H9 (cell line): Measurements from ENCODE around the gene SMARCA2. TPM values are rescaled to one million over a fixed set of nuclear protein-coding genes. Genes with fewer than 3 reads are reported as not detected.

Source experiments
- DNase-seq: peaks from one replicate; pipeline ENCODE4 v3.0.0-alpha.2; 2017
- H2AFZ ChIP-seq: one replicate; pipeline ENCODE4 v1.6.1; 2013; ENCODE audit warnings: mild to moderate bottlenecking, low read length, control low read depth, moderate library complexity
- H2AK5ac ChIP-seq: 2 replicates; pipeline ENCODE4 v1.6.1; 2013; ENCODE audit warnings: low read length, control low read depth, mixed read lengths; ENCODE audit not compliant: insufficient read length
- H2BK120ac ChIP-seq: one replicate; pipeline ENCODE4 v1.6.1; 2013; ENCODE audit warnings: low read depth, mild to moderate bottlenecking, low read length, control low read depth, inconsistent platforms; ENCODE audit not compliant: poor library complexity, severe bottlenecking
- H2BK12ac ChIP-seq: 2 replicates; pipeline ENCODE4 v1.6.1; 2013; ENCODE audit warnings: low read length, control low read depth, mixed read lengths, low read depth; ENCODE audit not compliant: insufficient read length
- H2BK15ac ChIP-seq: 2 replicates; pipeline ENCODE4 v1.6.1; 2013; ENCODE audit warnings: low read depth, low read length, control low read depth
- H2BK20ac ChIP-seq: one replicate; pipeline ENCODE4 v1.6.1; 2013; ENCODE audit warnings: low read depth, mild to moderate bottlenecking, low read length, control low read depth, inconsistent platforms; ENCODE audit not compliant: poor library complexity, severe bottlenecking
- H2BK5ac ChIP-seq: 2 replicates; pipeline ENCODE4 v1.6.1; 2013; ENCODE audit warnings: low read length, control low read depth, mixed read lengths; ENCODE audit not compliant: insufficient read length
- H3K14ac ChIP-seq: 2 replicates; pipeline ENCODE4 v1.6.1; 2013; ENCODE audit warnings: low read length, control low read depth; ENCODE audit not compliant: insufficient read depth
- H3K18ac ChIP-seq: 2 replicates; pipeline ENCODE4 v1.6.1; 2013; ENCODE audit warnings: low read depth, mild to moderate bottlenecking, mixed read lengths, low read length, control low read depth; ENCODE audit not compliant: insufficient read length
- H3K23ac ChIP-seq: 2 replicates; pipeline ENCODE4 v1.6.1; 2013; ENCODE audit warnings: low read length, control low read depth, mixed read lengths, low read depth; ENCODE audit not compliant: insufficient read length
- H3K23me2 ChIP-seq: 2 replicates; pipeline ENCODE4 v1.6.1; 2013; ENCODE audit warnings: low read depth, mild to moderate bottlenecking, mixed read lengths, low read length, control low read depth; ENCODE audit not compliant: insufficient read length, poor library complexity, severe bottlenecking
- H3K27ac ChIP-seq: 2 replicates; pipeline ENCODE4 v1.5.1; 2013; ENCODE audit warnings: low read length, control low read depth, mixed read lengths, low read depth; ENCODE audit not compliant: insufficient read length
- H3K27me3 ChIP-seq: 2 replicates; pipeline ENCODE4 v1.6.1; 2013; ENCODE audit warnings: low read length, control low read depth, inconsistent platforms; ENCODE audit not compliant: insufficient read depth
- H3K4ac ChIP-seq: 2 replicates; pipeline ENCODE4 v1.6.1; 2013; ENCODE audit warnings: low read depth, mild to moderate bottlenecking, control low read depth, inconsistent platforms, low read length, moderate library complexity
- H3K4me1 ChIP-seq: 2 replicates; pipeline ENCODE4 v1.6.1; 2013; ENCODE audit warnings: low read length, control low read depth, inconsistent platforms; ENCODE audit not compliant: insufficient read depth
- H3K4me2 ChIP-seq: 2 replicates; pipeline ENCODE4 v1.6.1; 2013; ENCODE audit warnings: low read length, control low read depth, mixed read lengths; ENCODE audit not compliant: insufficient read length, insufficient read depth
- H3K56ac ChIP-seq: 2 replicates; pipeline ENCODE4 v1.6.1; 2013; ENCODE audit warnings: low read depth, mild to moderate bottlenecking, mixed read lengths, low read length, control low read depth; ENCODE audit not compliant: insufficient read length
- H3K79me1 ChIP-seq: 2 replicates; pipeline ENCODE4 v1.6.1; 2013; ENCODE audit warnings: low read depth, mild to moderate bottlenecking, moderate library complexity, low read length, control low read depth, inconsistent platforms; ENCODE audit not compliant: insufficient read depth, poor library complexity, severe bottlenecking
- H3K79me2 ChIP-seq: 2 replicates; pipeline ENCODE4 v1.6.1; 2013; ENCODE audit warnings: low read length, control low read depth, inconsistent platforms; ENCODE audit not compliant: insufficient read depth
- H3K9ac ChIP-seq: 2 replicates; pipeline ENCODE4 v1.6.1; 2013; ENCODE audit warnings: low read length, control low read depth, mixed read lengths; ENCODE audit not compliant: insufficient read length; ENCODE audit errors: extremely low read depth
- H3K9me3 ChIP-seq: one replicate; pipeline ENCODE4 v1.6.1; 2013; ENCODE audit warnings: low read depth, low read length, inconsistent platforms; ENCODE audit not compliant: control insufficient read depth
- H3T11ph ChIP-seq: one replicate; pipeline ENCODE4 v1.6.1; 2013; ENCODE audit warnings: mild to moderate bottlenecking, low read length, control low read depth, inconsistent platforms
- H4K20me1 ChIP-seq: one replicate; pipeline ENCODE4 v1.6.1; 2013; ENCODE audit not compliant: control insufficient read depth, insufficient read length, insufficient read depth
- H4K5ac ChIP-seq: 2 replicates; pipeline ENCODE4 v1.6.1; 2013; ENCODE audit warnings: low read depth, mild to moderate bottlenecking, mixed read lengths, low read length, control low read depth; ENCODE audit not compliant: insufficient read length
- H4K8ac ChIP-seq: replicated peaks from 2 replicates; pipeline ENCODE4 v1.6.1; 2013; ENCODE audit warnings: low read length, control low read depth, mixed read lengths, low read depth; ENCODE audit not compliant: insufficient read length
- H4K91ac ChIP-seq: 2 replicates; pipeline ENCODE4 v1.6.1; 2013; ENCODE audit warnings: low read depth, mild to moderate bottlenecking, moderate library complexity, mixed read lengths, low read length, control low read depth; ENCODE audit not compliant: insufficient read length
- H3K27ac Mint-ChIP-seq, 3 experiments: 2 replicates in 2 of 3; 3 replicates in 1 of 3; pipeline ENCODE4 v1.8.0; 2020 to 2021; ENCODE audit warnings: mixed read lengths in 3 of 3, mild to moderate bottlenecking in 1 of 3, moderate library complexity in 1 of 3
- H3K27me3 Mint-ChIP-seq: 2 replicates; pipeline ENCODE4 v1.8.0; 2021; ENCODE audit warnings: low read depth, mild to moderate bottlenecking, moderate library complexity, mixed read lengths
- H3K36me3 Mint-ChIP-seq, 3 experiments: 2 replicates in 2 of 3; 3 replicates in 1 of 3; pipeline ENCODE4 v1.8.0; 2020 to 2021; ENCODE audit warnings: low read depth in 3 of 3, mixed read lengths in 3 of 3; ENCODE audit not compliant: insufficient read depth in 1 of 3
- H3K4me1 Mint-ChIP-seq, 2 experiments: 2 replicates each; pipeline ENCODE4 v1.8.0; 2020; ENCODE audit warnings: mixed read lengths in 2 of 2
- H3K4me3 Mint-ChIP-seq, 2 experiments: 2 replicates in 1 of 2; 3 replicates in 1 of 2; pipeline ENCODE4 v1.8.0; 2020 to 2021; ENCODE audit warnings: mild to moderate bottlenecking in 2 of 2, mixed read lengths in 2 of 2, moderate library complexity in 1 of 2
- H3K9me3 Mint-ChIP-seq, 2 experiments: 2 replicates in 1 of 2; 3 replicates in 1 of 2; pipeline ENCODE4 v1.8.0; 2020; ENCODE audit warnings: mild to moderate bottlenecking in 2 of 2, mixed read lengths in 2 of 2, moderate library complexity in 1 of 2
- CTCF ChIP-seq: fragments of 200-600 bp; sonication (generic); conservative IDR thresholded peaks from 3 replicates; pipeline ENCODE4 v1.8.0; 2021; ENCODE audit warnings: antibody characterized with exemption, mild to moderate bottlenecking
- WGBS: extraction: QIAGEN DNeasy Blood & Tissue Kit; methylation state at CpG from one replicate; pipeline ENCODE4 v1.1.7; 2013; ENCODE audit warnings: missing lambda C conversion rate, low lambda C conversion rate, mixed read lengths; ENCODE audit not compliant: insufficient read length; ENCODE audit errors: extremely low coverage; 5-methylcytosine and 5-hydroxymethylcytosine counted together
- total RNA-seq: library from RNA; stranded (reverse); gene quantifications from 2 replicates; pipeline ENCODE4 v1.2.1, GENCODE V29; 2021

Gene SMARCA2
- total RNA-seq, 1 experiment from 2014 or later, result 15.3 TPM

DNA sequence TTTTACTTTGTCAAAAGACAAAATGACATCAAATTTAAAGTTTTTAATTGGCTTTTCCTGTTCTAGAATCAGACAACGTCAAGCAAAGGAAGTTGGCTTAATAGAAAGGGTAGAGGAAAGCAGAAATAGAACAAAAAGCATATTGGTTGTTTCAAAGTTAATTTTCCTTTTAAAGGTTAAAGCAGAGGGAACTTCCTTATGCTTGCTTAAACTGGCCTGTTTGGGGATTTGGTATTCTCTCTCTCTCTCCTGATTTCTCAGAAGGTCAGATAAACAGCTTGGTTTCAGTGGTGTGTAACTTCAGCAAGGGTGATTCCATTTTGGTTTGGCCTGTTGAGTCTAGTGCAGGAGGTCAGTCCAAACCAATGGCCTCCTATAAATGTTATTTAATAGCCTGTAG lies 127.1 kb downstream of the SMARCA2 start:
- no peaks in the 10 kb centered on the region for H3K9me3 Mint-ChIP-seq
- H3K4me3 Mint-ChIP-seq, result no peak overlapping the region
- H4K8ac ChIP-seq, result no peak overlapping the region
- no peak overlapping the region for H4K5ac ChIP-seq
- no peak overlapping the region for H3K23ac ChIP-seq
- WGBS, result no CpG with 5 or more reads among the region's 1 CpG
- H3K56ac ChIP-seq, result no peak overlapping the region
- H3K27ac ChIP-seq, result no peak overlapping the region
- H3K4me1 ChIP-seq, result 0 out of 2 replicates have a peak, but pooled peaks cover 2% of the 10 kb centered on the region
- H3K27me3 Mint-ChIP-seq, result no peaks in the 10 kb centered on the region
- H3K27ac Mint-ChIP-seq, result no peak overlapping the region
- no peak overlapping the region for H2BK12ac ChIP-seq
- H3K23me2 ChIP-seq, result no peaks in the 10 kb centered on the region
- H3K27me3 ChIP-seq, result no peaks in the 10 kb centered on the region
- no peaks in the 10 kb centered on the region for H3K9me3 ChIP-seq
- no peak overlapping the region for H2AK5ac ChIP-seq
- no peaks in the 10 kb centered on the region for H3K79me2 ChIP-seq
- no peak overlapping the region for H2BK120ac ChIP-seq
- H2AFZ ChIP-seq, result no peak overlapping the region
- peaks cover 17 to 23% of the 10 kb centered on the region in 2 experiments for H3K4me1 Mint-ChIP-seq
- H3K36me3 Mint-ChIP-seq, result 0 out of 7 replicates have a peak, but pooled peaks cover 0 to 3% (median 0%) of the 10 kb centered on the region in 3 experiments
- H3K4me2 ChIP-seq, result no peak overlapping the region
- no peak for TF ChIP-seq CTCF
- H3K4ac ChIP-seq, result no peak overlapping the region
- H4K20me1 ChIP-seq, result no peaks in the 10 kb centered on the region
- H3T11ph ChIP-seq, result no peak overlapping the region
- no peak overlapping the region for H2BK5ac ChIP-seq
- no peak overlapping the region for H3K14ac ChIP-seq
- no peak for DNase-seq
- H2BK15ac ChIP-seq, result no peak overlapping the region
- no peak overlapping the region for H4K91ac ChIP-seq
- no peaks in the 10 kb centered on the region for H3K79me1 ChIP-seq
- H3K18ac ChIP-seq, result no peak overlapping the region
- no peak overlapping the region for H3K9ac ChIP-seq
- no peak overlapping the region for H2BK20ac ChIP-seq
